ENCODE measurements around the gene LUZP1. TPM values are rescaled to one million over a fixed set of nuclear protein-coding genes. Genes with fewer than 3 reads are reported as not detected.
A peak's percentile ranks its signal among the peaks of the same experiment; 100 is the strongest.

LUZP1 gene
- total RNA-seq, 1 donor from 2014 or later = 32.0 TPM

DNA sequence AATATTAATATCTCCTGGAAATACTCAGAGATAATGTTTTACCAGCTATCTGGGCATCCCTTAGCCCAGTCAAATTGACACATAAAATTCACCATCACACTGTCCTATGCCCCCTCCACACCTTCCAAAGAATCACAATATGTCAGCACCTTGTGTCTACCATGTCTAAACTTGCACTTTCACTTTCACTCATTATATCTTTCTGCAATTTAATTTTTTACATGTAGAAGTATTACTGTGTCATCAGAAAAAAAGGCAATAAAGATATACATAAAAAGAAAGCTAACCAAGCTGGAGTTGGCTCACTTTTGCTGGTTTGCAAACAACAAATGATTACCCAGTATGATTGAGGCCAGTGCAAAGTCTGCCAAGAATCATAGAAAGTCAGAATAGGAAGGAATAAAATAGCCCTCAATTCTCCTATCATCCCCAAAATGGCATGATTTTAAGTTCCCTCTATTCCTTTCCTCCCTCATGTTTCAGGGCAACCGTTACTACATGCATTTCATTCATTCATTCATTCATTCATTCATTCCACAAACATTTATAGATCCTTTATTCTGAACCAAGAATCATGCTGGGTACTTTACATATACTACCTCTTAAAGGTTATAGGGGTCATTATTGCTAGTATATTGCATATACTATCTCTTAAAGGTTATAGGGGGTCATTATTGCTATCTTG, 5.9 kb upstream of the LUZP1 start:
- H3K27ac Mint-ChIP-seq (ENCODE audit: unreplicated experiment) = no peak overlapping the region
- H3K9me3 Mint-ChIP-seq (ENCODE audit: unreplicated experiment) = peaks cover 10% of the 10 kb centered on the region
- TF ChIP-seq CTCF (IDR thresholded peaks at IDR 0.05; ENCODE audit: partially characterized antibody, unreplicated experiment) = no peak
- H3K36me3 Mint-ChIP-seq (ENCODE audit: unreplicated experiment) = no peaks in the 10 kb centered on the region
- peaks cover 2% of the 10 kb centered on the region for H3K27me3 Mint-ChIP-seq (ENCODE audit: unreplicated experiment)
- no peak for DNase-seq
- no peak overlapping the region for H3K4me3 Mint-ChIP-seq (ENCODE audit: unreplicated experiment)
- H3K4me1 Mint-ChIP-seq (ENCODE audit: low read depth, unreplicated experiment) = peaks cover 14% of the 10 kb centered on the region

GRCh38 chr1:23171181-23171755, 2.6 kb upstream of the LUZP1 start:
- Mint-ChIP-seq H3K4me1 (ENCODE audit: low read depth, unreplicated experiment) (peaks cover 15% of the 10 kb centered on the region), H3K27ac (ENCODE audit: unreplicated experiment) (no peak overlapping the region), H3K4me3 (ENCODE audit: unreplicated experiment) (no peak overlapping the region), H3K9me3 (ENCODE audit: unreplicated experiment) (peaks cover 15% of the 10 kb centered on the region), H3K36me3 (ENCODE audit: unreplicated experiment) (no peaks in the 10 kb centered on the region), H3K27me3 (ENCODE audit: unreplicated experiment) (peaks cover 5% of the 10 kb centered on the region)
- TF ChIP-seq CTCF (IDR thresholded peaks at IDR 0.05; ENCODE audit: partially characterized antibody, unreplicated experiment) = no peak
- DNase-seq = peak; percentile 53

GRCh38 chr1:23169727-23170335, 1.2 kb upstream of the LUZP1 start:
- Mint-ChIP-seq H3K36me3 (ENCODE audit: unreplicated experiment) (no peaks in the 10 kb centered on the region), H3K27ac (ENCODE audit: unreplicated experiment) (peak overlapping the region; percentile 96), H3K27me3 (ENCODE audit: unreplicated experiment) (peaks cover 3% of the 10 kb centered on the region), H3K4me3 (ENCODE audit: unreplicated experiment) (peak overlapping the region; percentile 80), H3K9me3 (ENCODE audit: unreplicated experiment) (peaks cover 17% of the 10 kb centered on the region), H3K4me1 (ENCODE audit: low read depth, unreplicated experiment) (peaks cover 16% of the 10 kb centered on the region)
- TF ChIP-seq CTCF (IDR thresholded peaks at IDR 0.05; ENCODE audit: partially characterized antibody, unreplicated experiment) = no peak
- DNase-seq = peak; percentile 76

- Mint-ChIP-seq H3K9me3 (ENCODE audit: unreplicated experiment) (peaks cover 15% of the 10 kb centered on the region), H3K27ac (ENCODE audit: unreplicated experiment) (peak overlapping the region; percentile 96)
- DNase-seq = no peak
These were observed 529 bp upstream of the LUZP1 start for GRCh38 chr1:23169195-23169575.

More at GRCh38 chr1:23169195-23169575, 529 bp upstream of the LUZP1 start:
- Mint-ChIP-seq H3K4me1 (ENCODE audit: low read depth, unreplicated experiment) (peaks cover 16% of the 10 kb centered on the region), H3K27me3 (ENCODE audit: unreplicated experiment) (peaks cover 3% of the 10 kb centered on the region), H3K4me3 (ENCODE audit: unreplicated experiment) (peak overlapping the region; percentile 96), H3K36me3 (ENCODE audit: unreplicated experiment) (no peaks in the 10 kb centered on the region)
- TF ChIP-seq CTCF (IDR thresholded peaks at IDR 0.05; ENCODE audit: partially characterized antibody, unreplicated experiment) = no peak

Data from glutamatergic neuron (in vitro differentiated cells).